Neural cell (in vitro differentiated cells): ENCODE results near the gene CARHSP1. TPM values are rescaled to one million over a fixed set of nuclear protein-coding genes. Genes with fewer than 3 reads are reported as not detected.

Experiments used
- H2AFZ ChIP-seq: fragments of 200-600, 300-800 bp; sonication (generic), shearing (Covaris generic); 2 replicates; pipeline ENCODE4 v1.6.0; 2014; ENCODE audit warnings: low read depth, mild to moderate bottlenecking, antibody characterized with exemption, low read length, moderate library complexity
- H3F3A ChIP-seq: fragments of 200-600 bp; shearing (Covaris generic); 2 replicates; pipeline ENCODE4 v1.6.1; 2016; ENCODE audit warnings: mild to moderate bottlenecking, moderate library complexity, mixed read lengths, antibody characterized with exemption, low read length; ENCODE audit not compliant: insufficient read depth, poor library complexity, severe bottlenecking
- H3K27ac ChIP-seq: fragments of 200-600, 300-800 bp; sonication (generic), shearing (Covaris generic); 2 replicates; pipeline ENCODE4 v1.5.1; 2014; ENCODE audit warnings: mild to moderate bottlenecking, low read length, moderate library complexity
- H3K27me3 ChIP-seq: fragments of 300-800, 200-600 bp; sonication (generic), shearing (Covaris generic); 2 replicates; pipeline ENCODE4 v1.6.0; 2014; ENCODE audit warnings: mild to moderate bottlenecking, low read depth, low read length, moderate library complexity; ENCODE audit not compliant: insufficient read depth
- H3K36me3 ChIP-seq: fragments of 300-800, 200-600 bp; sonication (generic), shearing (Covaris generic); 2 replicates; pipeline ENCODE4 v1.5.1; 2014; ENCODE audit warnings: mild to moderate bottlenecking, antibody characterized with exemption, low read length, moderate library complexity; ENCODE audit not compliant: insufficient read depth
- H3K4me2 ChIP-seq: fragments of 300-800, 200-600 bp; sonication (generic), shearing (Covaris generic); 2 replicates; pipeline ENCODE4 v1.6.0; 2014; ENCODE audit warnings: mild to moderate bottlenecking, low read length
- H3K4me3 ChIP-seq: fragments of 300-800, 200-600 bp; sonication (generic), shearing (Covaris generic); 2 replicates; pipeline ENCODE4 v1.5.1; 2014; ENCODE audit warnings: mild to moderate bottlenecking, low read length, moderate library complexity
- H3K79me2 ChIP-seq: fragments of 200-600 bp; shearing (Covaris generic); replicated peaks from 2 replicates; pipeline ENCODE4 v1.6.0; 2014; ENCODE audit warnings: mild to moderate bottlenecking, low read length, moderate library complexity; ENCODE audit not compliant: insufficient read depth
- H3K9ac ChIP-seq: fragments of 300-800, 200-600 bp; sonication (generic), shearing (Covaris generic); 2 replicates; pipeline ENCODE4 v1.6.1; 2016; ENCODE audit warnings: mild to moderate bottlenecking, low read length, mixed read lengths
- H3K9me2 ChIP-seq: fragments of 200-600 bp; shearing (Covaris generic); 2 replicates; pipeline ENCODE4 v1.6.1; 2016; ENCODE audit warnings: mild to moderate bottlenecking, low read length, mixed read lengths; ENCODE audit not compliant: insufficient read depth
- H3K9me3 ChIP-seq: fragments of 200-600, 300-800 bp; sonication (generic), shearing (Covaris generic); 2 replicates; pipeline ENCODE4 v1.6.1; 2016; ENCODE audit warnings: mild to moderate bottlenecking, mixed run types, low read length, moderate library complexity, mixed read lengths
- H4K20me1 ChIP-seq: fragments of 200-600 bp; shearing (Covaris generic); 2 replicates; pipeline ENCODE4 v1.6.1; 2016; ENCODE audit warnings: mild to moderate bottlenecking, mixed run types; ENCODE audit not compliant: insufficient read depth
- CTCF ChIP-seq: fragments of 450-650 bp; IDR thresholded peaks from 2 replicates; pipeline ENCODE4 v1.5.1; 2014; ENCODE audit warnings: antibody characterized with exemption, mild to moderate bottlenecking, moderate library complexity; ENCODE audit not compliant: poor library complexity, severe bottlenecking
- EP300 ChIP-seq: fragments of 450-650 bp; conservative IDR thresholded peaks from 2 replicates; pipeline ENCODE4 v1.6.1; 2014; ENCODE audit warnings: antibody characterized with exemption, mild to moderate bottlenecking, moderate library complexity; ENCODE audit not compliant: poor library complexity, severe bottlenecking
- EZH2 ChIP-seq: fragments of 200-600, 300-800 bp; shearing (Covaris generic), sonication (generic); IDR thresholded peaks from 2 replicates; pipeline ENCODE4 v1.6.1; 2014; ENCODE audit warnings: antibody characterized with exemption, low read length, borderline replicate concordance, mild to moderate bottlenecking; ENCODE audit not compliant: insufficient read depth, poor library complexity, severe bottlenecking
- MXI1 ChIP-seq: fragments of 450-650 bp; conservative IDR thresholded peaks from 2 replicates; pipeline ENCODE4 v1.6.1; 2014; ENCODE audit warnings: antibody characterized with exemption, mild to moderate bottlenecking; ENCODE audit not compliant: poor library complexity, severe bottlenecking
- POLR2AphosphoS5 ChIP-seq: IDR thresholded peaks from 2 replicates; pipeline ENCODE4 v1.6.1; 2012
- RAD21 ChIP-seq: fragments of 450-650 bp; conservative IDR thresholded peaks from 2 replicates; pipeline ENCODE4 v1.6.1; 2014; ENCODE audit warnings: antibody characterized with exemption, mild to moderate bottlenecking, moderate library complexity
- REST ChIP-seq: IDR thresholded peaks from 2 replicates; pipeline ENCODE4 v1.6.1; 2012; ENCODE audit warnings: borderline replicate concordance
- SMC3 ChIP-seq: fragments of 450-650 bp; conservative IDR thresholded peaks from 2 replicates; pipeline ENCODE4 v1.6.1; 2014; ENCODE audit warnings: antibody characterized with exemption, mild to moderate bottlenecking, moderate library complexity; ENCODE audit not compliant: poor library complexity
- TAF1 ChIP-seq: IDR thresholded peaks from 2 replicates; pipeline ENCODE4 v1.6.1; 2012; ENCODE audit warnings: low read depth
- polyA plus RNA-seq: library from polyadenylated mRNA; depleted of rRNA; stranded (reverse); fragments of >200 nt; gene quantifications from 2 replicates; pipeline ENCODE4 v1.2.3, GENCODE V29; 2014

Gene CARHSP1
- polyA plus RNA-seq, 1 donor from 2014 or later: 102 TPM

- TF ChIP-seq MXI1: no peak
- no peak for TF ChIP-seq SMC3
Observed at GRCh38 chr16:8869212-8869987, 594 bp upstream of the CARHSP1 start (continued).

- H2AFZ ChIP-seq: no peak overlapping the region
- no peak for TF ChIP-seq RAD21
- peak overlapping the region; percentile 63 for H3K27ac ChIP-seq
- no peaks in the 10 kb centered on the region for H3K9me2 ChIP-seq
- H3K27me3 ChIP-seq: no peaks in the 10 kb centered on the region
- peak overlapping the region; percentile 80 for H3K4me3 ChIP-seq
- no peaks in the 10 kb centered on the region for H3F3A ChIP-seq
- peak overlapping the region; percentile 82 for H3K4me2 ChIP-seq
- H3K9ac ChIP-seq: peak overlapping the region; percentile 78
- H4K20me1 ChIP-seq: no peaks in the 10 kb centered on the region
- H3K9me3 ChIP-seq: no peaks in the 10 kb centered on the region
- H3K36me3 ChIP-seq: no peaks in the 10 kb centered on the region
- peaks cover 53% of the 10 kb centered on the region for H3K79me2 ChIP-seq
Observed at GRCh38 chr16:8867932-8868415, 832 bp downstream of the CARHSP1 start.

GRCh38 chr16:8867216-8867931 is 1.4 kb downstream of the CARHSP1 start:
- Histone ChIP-seq H2AFZ (peak overlapping the region; percentile 18), H3K79me2 (peaks cover 59% of the 10 kb centered on the region), H3K4me2 (peak overlapping the region; percentile 82), H3K27ac (peak overlapping the region; percentile 63), H3K27me3 (no peaks in the 10 kb centered on the region), H3K9ac (peak overlapping the region; percentile 78), H3K4me3 (peak overlapping the region; percentile 80), H3F3A (no peaks in the 10 kb centered on the region), H3K9me3 (no peaks in the 10 kb centered on the region), H3K9me2 (no peaks in the 10 kb centered on the region), H3K36me3 (no peaks in the 10 kb centered on the region), H4K20me1 (peaks cover 2% of the 10 kb centered on the region)
- TF ChIP-seq CTCF: no peak
- peak; percentile 8 for TF ChIP-seq MXI1
- no peak for TF ChIP-seq POLR2AphosphoS5

- Histone ChIP-seq H4K20me1 (peaks cover 3% of the 10 kb centered on the region), H3K36me3 (no peaks in the 10 kb centered on the region), H3K4me3 (peak overlapping the region; percentile 80), H2AFZ (peak overlapping the region; percentile 18), H3K79me2 (peaks cover 64% of the 10 kb centered on the region), H3K27ac (peak overlapping the region; percentile 63), H3K27me3 (no peaks in the 10 kb centered on the region), H3F3A (no peaks in the 10 kb centered on the region), H3K9ac (peak overlapping the region; percentile 78), H3K4me2 (peak overlapping the region; percentile 82), H3K9me2 (no peaks in the 10 kb centered on the region), H3K9me3 (no peaks in the 10 kb centered on the region)
- TF ChIP-seq EP300: no peak
- no peak for TF ChIP-seq REST
- TF ChIP-seq MXI1: no peak
- TF ChIP-seq POLR2AphosphoS5: no peak
- no peak for TF ChIP-seq SMC3
- TF ChIP-seq TAF1: no peak
- TF ChIP-seq CTCF: no peak
- no peak for TF ChIP-seq RAD21
- TF ChIP-seq EZH2: no peak
Observed at GRCh38 chr16:8866884-8867215, 2.0 kb downstream of the CARHSP1 start.
